ENCODE measurements around the gene CD55.

DNA sequence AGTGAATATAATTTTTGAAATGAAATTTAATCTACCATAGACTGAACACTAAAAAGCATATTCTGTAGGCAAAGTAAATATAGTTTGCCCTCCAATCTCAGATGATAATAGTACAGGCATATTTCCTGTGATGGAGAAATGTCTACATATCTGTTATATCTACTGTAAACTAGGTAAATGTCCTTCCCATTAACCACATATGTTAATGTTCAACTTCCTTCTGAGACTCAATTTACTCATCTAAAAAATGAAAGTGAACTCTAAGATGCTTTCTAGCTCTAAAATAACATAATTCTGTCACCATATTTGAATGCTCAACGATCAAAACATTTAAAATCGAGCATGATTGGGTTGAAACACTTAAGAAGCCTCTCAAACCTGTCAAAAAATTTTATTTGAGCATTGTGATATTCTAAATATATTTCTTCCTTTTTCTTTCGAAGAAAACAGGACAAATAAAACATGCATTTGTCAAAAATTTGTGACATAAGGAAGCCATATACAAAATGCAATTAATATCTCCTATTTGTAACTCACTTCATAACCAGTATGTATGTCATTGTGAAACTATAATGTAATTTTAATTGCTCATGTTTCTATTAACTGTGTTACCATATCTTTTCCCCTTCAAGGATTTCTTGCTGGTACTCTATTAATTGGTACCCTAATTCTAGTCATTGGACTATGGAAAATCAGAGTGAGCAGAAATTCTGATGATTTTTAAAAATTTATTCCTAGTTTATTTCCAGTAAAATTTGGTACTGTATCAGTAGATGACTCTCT is 34.2 kb downstream of the CD55 start:
- TF ChIP-seq, protein P1, sequence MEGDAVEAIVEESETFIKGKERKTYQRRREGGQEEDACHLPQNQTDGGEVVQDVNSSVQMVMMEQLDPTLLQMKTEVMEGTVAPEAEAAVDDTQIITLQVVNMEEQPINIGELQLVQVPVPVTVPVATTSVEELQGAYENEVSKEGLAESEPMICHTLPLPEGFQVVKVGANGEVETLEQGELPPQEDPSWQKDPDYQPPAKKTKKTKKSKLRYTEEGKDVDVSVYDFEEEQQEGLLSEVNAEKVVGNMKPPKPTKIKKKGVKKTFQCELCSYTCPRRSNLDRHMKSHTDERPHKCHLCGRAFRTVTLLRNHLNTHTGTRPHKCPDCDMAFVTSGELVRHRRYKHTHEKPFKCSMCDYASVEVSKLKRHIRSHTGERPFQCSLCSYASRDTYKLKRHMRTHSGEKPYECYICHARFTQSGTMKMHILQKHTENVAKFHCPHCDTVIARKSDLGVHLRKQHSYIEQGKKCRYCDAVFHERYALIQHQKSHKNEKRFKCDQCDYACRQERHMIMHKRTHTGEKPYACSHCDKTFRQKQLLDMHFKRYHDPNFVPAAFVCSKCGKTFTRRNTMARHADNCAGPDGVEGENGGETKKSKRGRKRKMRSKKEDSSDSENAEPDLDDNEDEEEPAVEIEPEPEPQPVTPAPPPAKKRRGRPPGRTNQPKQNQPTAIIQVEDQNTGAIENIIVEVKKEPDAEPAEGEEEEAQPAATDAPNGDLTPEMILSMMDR (IDR thresholded peaks at IDR 0.05; ENCODE audit: low read depth, low read length, poor library complexity, severe bottlenecking): no peak
- TF ChIP-seq EZH2phosphoT487 (IDR thresholded peaks at IDR 0.05; ENCODE audit: borderline replicate concordance, low read length): no peak
